ENCODE data around the gene AAK1.
"Not testable (repeated sequence)": the region's sequence is repeated elsewhere in the genome, so short reads cannot be mapped to it uniquely, and the experiment has no call there.

Gene AAK1

DNA sequence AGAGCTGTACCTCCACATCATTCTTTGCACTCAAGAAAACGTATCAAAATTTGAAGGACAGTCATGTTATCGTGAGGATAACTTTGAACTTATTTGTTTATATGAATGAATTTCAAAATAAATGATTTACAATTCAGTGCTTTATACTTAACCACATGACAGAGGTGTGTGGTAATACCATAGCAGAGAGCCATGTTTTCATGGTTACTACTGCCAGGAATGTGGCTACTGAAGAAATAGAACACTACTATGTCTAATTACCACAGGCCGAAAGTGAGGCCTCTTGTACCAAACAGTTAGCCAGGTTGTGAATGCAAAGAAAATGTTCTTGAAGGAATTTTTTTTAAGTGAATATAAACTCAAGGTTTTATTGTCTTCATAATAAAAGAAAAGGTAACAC lies 49.2 kb downstream of the AAK1 start:
- no peak for DNase-seq

DNA sequence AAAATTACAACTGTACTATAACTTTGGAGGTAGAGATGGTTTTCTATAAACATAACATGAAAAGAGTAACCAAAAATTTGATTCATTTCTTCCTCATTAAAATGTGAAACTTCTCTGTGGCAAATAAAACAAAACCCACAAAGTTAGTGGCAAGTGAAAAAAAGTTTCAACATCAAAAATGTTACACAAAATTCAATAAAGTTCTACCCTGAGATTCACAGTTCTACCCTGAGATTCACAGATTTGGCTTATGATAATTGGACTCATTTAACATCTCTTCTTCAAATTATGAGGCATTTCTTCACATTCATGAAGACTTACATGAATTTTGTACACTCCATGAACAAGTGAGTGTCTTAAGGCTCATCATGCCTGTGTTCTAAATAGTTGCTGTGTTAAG lies 51.0 kb downstream of the AAK1 start:
- no peak for DNase-seq

DNA sequence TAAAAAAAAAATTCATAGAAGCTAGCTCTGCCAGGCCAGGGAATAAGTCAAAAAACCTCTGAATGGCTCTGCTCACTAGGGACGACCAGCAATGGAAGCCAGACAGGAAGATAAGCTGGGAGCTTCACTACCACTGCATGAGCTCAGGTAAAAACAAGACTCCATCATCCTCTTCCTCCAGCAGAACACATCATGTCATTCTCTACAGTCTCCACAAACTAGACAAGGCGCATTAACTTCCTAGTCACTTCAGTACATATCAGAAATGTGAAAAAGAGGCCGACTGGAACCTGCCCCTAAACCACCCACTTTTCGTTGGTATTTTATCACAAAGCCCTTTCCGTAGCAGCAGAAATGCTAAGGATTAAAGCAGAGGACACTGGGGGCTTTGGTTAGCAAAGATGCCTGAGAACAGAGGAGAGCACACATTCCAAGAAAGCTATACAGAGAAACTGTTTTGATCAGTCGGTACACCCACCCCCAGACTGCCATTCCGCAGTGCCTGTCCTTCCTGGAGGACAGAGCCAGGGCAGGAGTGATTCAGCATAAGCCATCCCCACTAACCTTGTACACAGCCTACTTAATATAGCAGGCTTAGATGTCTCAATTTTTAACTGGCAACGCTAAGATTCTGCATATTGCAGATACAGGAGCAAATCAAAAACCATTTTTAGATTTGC lies 53.4 kb downstream of the AAK1 start:
- DNase-seq, result no peak

DNA sequence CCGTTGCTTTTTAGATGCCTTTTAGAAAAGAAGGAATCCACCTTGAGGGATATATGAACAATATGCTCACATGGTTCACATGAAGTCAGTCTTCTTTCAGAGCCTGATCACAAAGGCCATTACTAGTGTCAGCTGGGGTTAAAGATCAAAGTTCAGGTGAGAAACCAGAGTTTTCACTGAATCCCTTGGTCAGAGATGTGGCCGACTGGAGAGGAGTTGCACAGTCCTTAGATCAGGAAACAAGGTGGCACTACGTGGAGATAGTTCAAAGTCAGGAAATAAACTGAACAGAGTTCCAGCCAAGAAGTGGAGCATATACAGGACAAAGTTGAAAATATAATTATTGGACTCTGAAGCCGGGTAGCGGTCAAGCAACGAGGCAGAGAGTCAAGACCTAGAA lies 54.6 kb downstream of the AAK1 start:
- DNase-seq, result no peak

DNA sequence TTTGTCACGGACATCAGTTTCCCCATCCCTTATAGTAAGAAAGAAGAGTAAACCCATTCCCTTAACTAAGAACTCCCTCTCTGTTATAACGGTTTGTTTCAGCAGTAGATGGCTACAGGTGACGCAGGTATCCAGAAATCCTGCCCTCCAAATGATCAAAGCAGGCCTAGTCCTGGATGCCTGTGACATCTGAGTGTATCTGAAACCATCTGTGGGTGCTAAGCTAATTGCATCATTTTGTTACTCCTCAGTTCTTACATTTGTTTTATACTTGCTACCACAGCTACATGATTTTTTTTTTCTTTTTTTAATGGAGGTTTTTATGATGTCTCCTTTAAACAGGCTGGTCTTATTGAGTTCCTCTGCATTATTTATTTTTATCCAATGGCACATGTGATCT lies 55.1 kb downstream of the AAK1 start:
- no peak for DNase-seq

DNA sequence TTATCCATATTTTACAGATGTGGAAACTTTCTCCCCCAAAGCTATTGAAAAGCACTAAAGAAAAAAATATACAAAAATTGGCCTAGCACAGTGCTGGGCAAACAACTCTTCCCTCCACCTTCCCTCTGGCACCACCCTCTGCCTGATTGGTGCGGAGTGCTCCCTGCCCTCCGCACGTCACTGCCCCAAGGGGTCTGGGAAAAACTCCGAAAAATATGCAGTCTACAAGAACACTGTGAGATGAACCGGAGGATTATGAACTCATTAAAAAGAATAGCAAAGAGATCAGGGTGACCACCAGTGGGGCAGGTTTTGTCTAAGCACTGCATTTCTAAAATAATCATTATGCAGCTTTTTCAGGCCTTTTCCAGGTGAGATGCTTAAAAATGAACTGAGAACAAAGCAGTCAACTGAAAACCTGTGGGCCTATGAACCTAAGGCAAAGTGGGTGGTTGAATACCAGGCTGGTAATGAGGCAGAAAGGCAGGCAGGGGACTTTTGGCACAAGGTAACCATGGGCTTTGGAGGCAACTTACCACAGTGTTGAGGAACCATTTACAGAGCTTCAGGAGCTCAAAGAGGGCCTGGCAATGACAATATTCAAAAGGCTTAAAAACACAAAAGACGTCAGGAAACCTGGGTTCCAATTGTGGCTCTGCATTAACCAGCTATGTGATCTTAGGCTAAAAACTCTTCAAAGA lies 57.5 kb downstream of the AAK1 start:
- DNase-seq, result no peak

DNA sequence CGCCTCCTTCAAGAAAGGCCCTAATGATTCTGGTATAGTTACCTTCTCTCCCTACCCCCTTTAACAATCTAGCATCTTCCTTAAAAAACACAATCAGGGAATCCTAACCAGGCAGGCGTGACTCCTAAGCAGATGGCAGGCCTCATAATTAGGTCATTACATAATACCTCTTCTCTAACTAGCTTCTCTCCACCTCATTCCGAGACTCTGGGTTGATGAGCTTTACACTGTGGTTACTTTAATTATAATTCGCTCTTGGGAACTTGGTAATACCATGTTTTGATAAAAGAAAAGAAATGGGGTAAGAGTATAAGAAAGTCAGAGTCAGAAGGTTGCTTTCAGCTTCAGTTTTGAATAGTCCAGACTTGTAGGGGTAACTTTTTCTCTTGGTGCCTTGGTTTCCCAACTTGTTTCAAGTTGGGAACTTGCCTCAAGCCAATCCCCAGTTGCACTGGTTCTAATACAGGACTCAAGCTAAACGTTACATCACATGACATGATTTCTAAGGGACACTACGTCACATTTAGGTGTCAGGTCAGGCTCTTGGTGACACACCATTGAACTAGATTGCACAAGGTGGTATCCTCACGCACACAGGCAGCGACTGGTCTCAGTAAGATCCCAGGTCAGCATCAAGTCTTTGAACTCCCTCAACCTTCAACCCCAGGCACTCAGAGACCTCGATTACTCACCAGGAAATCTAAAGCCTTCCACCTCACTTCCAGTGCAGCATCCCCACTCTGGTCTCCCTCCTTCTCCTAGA lies 59.2 kb downstream of the AAK1 start:
- no peak for DNase-seq

DNA sequence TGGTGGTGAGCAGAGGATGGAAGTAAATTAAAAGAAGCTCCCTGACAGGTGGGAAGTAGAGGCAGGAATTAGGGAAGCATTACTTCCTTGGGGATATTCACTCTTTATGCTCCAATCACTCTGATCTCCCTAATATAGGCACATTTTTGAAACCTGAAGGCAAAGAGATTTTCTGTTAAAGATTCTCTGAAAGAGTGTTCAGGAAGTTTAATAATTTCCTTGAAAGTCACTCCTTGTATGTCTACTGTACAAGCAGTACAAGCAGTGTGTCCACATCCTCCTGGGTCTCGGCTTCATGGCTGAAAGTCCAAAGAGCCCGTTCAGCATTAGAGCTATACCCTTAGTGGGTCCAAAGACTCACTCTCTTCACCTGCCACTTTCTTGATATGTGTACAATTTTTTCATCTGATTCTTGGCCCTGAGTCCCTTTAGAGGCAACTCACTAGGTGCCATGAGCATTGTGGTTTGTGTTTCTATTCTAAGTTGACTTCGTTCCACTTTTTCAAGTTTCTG lies 60.2 kb downstream of the AAK1 start:
- DNase-seq, result no peak

DNA sequence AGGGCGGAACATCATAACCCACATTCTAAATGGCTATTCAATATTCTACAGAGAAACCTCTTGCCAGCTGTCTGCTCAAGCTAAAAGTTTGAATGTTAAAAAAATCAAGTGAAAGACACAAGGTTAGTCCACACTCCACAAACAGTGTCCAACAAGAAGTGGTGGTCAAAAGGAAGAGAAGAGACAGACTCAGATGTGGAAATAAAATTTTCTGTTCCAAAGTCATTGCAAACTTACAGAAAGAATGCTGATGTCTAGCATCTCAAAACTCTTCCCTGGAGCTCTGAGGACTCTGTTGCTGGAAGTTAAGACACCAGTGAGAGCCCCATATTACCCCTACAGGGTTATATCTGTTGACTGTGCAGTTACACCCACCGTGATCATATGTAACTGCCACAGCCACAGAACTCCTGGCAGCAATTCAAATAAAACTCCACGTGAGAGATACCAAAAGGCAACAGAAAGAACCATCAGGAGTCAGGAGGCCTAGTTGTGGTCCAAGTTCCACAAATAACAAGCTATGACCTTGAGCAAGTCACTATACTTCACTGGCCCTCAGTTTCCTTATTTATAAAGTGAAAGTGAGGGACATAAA lies 60.9 kb downstream of the AAK1 start:
- DNase-seq, result no peak

DNA sequence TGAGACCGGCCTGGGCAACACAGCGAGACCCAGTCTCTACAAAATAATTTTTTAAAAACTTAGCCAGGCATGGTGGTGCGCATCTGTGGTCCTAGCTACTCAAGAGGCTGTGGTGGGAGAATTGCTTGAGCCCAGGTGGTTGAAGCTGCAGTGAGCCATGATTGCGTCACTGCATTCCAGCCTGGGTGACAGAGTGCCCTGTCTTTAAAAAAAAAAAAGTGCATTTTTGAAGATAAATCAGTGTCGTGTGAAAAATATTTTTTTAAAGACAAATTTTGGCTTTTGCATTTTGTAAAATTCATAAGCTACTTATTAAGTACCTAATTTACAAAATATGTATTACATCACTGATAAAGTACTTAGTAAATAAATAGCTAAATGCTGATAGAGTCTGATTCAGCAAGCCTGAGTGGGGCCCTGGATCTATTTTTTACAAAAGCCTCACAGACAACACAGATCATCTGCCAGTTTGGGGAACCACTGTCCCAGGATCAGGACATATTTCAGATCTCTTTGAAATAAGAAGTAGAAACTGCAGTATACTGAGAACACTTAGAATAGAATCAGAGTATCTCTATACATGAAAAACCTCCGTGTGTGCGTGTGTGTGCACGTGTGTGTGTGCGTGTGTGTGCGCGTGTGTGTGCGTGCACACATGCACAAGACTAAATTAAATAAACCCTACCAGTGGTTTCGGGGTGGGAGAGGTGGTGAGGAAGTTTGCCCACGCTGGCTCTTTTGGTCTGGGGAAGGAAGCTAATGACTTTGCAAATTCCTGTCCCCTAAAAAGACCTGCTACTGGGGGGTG lies 61.6 kb downstream of the AAK1 start:
- no peak for DNase-seq

DNA sequence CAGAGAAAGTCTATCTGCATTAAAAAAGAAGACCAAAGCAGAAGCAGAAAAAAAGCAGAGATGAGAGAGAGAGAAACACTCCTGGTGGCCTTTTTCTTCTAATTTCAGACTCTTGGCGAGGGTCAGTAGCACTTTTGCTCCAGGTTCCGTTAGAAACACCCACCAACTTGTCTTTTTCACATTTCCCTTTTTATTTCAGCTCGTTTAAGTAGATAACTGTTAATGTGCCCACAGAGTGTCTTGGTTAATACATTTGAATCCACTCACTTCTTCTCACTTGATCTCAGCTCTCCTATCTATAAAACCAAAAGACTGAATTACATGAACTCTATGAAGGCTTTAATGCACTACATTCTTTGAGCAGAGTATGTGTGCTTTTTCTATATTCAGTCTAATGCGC lies 63.1 kb downstream of the AAK1 start:
- no peak for DNase-seq

DNA sequence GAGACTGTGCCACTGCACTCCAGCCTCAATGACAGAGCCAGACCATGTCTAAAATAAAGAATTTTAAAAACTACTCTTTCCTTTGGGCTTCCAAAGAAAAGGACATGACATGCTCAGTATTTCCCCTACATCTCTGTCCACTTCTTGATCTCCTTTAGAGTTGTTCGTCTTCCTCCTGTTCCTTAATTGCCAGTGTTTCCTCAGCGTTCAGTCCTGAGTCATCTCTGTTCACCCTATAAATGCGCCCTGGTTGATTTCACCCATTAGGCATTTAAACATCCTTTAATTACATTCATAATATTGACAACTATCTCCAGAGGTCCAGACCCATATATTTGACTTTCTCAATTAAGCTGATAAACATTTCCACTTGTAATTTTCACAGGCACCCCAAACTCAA lies 64.0 kb downstream of the AAK1 start:
- no peak for DNase-seq

DNA sequence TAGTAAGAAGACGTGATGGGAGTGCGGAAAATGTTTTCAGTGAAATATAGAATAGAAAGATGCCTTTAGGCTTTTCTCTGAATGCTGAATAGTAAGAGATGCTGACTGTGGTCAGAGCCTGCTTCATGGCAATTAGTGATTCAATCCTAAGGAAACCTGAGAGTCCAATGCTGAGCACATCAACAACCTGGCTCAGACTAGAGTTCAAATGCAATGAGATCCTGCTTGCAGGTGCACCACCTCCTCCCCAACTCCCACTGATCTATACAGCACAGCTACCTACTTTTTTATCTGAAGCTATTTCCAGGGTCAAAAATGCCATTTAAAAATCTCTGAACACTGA lies 65.4 kb downstream of the AAK1 start:
- DNase-seq, result no peak

DNA sequence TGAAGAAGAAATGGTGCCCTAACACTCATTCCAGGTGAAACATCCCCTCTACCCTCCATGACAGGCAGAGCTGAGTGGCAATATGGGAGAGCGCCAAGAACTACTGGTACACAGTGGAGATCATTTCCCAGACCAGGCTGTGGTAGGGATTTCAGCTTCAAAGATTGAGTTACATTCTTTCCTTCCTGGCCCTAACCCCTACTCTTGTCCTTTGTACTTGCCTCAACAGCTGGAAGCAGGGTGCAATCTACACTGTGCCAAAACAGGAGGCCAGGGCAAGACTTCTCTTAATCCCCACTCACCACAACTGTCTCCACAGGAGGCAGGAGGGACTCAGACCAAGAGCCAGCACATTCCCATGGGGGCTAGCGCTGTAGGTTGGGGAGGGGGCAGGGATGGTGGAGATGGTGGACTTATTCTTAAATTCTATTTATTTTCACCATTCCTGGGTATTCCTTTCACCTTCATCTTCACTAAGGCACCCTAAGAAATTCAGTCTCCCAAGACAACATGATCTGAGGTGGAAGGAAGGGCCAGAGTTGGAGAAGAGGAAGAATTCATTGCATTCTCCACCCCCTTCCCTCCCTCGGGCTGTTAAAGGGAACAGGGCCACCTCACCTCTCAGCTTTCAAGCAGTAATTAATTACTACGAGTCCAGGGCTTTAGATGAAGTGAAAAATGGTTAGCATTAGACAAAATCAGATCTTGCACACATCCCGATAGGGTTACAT lies 65.9 kb downstream of the AAK1 start:
- no peak for DNase-seq

DNA sequence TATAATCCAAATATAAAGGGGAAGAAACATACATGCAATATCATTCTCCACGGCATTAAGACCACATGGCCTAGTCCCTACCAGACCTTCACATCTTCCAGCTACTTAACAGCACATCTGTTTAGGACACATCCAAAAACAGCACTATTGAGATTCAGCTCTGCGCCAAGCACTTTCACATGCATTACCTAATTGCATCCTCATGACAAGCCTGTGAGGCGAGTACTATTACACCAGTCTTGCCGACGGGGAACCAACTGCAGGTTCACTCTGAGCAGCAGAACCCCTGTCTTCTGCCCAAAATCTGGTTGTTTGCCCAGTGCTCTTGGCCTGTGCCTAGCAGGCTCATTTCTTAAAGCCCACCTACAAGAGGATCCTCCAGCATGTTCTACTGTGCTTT lies 66.7 kb downstream of the AAK1 start:
- DNase-seq, result no peak

DNA sequence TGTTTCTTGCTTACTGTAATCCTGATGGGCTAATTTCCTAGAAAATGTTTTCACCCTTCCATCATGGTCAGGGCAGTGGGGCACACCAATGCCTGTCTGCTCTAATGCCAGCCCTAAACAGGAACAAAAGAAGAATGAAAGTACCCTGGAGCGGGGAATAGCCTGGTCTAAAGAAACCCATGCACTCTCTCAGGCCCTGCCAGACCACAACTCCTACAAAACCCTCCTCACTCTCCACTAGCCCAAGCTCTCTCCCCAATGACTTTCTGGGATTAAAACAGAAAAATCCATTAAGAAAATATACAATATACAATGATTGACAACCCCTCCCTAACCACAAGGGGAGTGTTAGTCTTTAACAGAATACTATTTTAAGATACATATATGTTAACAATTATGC lies 67.6 kb downstream of the AAK1 start:
- no peak for DNase-seq

DNA sequence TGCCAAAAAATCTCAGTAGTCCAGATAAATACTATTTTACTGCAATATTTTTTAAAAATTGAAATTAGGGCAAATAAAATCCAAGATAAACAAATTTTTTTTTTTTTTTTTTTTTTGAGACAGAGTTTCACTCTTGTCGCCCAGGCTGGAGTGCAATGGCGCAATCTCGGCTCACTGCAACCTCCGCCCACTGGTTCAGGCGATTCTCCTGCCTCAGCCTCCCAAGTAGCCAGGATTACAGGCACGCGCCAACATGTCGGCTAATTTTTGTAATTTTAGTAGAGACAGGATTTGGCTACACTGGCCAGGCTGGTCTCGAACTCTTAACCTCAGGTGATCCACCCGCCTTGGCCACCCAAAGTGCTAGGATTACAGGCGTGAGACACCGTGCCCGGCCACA lies 68.2 kb downstream of the AAK1 start:
- DNase-seq, result not testable (repeated sequence)

DNA sequence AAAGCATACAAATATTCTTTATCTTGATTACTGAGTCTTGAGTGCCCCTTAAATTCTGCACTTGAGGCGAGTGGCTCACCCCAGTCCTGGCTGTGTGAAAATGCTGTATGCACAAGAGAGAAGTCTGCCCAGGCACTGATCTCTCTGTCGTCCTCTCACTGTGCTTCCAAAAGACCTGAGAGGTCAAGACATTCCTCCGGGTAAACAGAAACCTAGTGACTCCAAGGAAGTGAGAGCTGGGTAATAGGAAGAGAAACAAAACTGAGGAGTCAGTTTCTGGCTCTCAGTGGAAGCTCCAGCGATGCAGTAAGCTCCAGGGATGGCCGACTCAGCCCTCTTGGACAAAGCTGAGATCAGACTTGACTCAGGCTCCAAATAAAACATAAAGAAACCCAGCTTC lies 70.9 kb downstream of the AAK1 start:
- DNase-seq, result no peak

DNA sequence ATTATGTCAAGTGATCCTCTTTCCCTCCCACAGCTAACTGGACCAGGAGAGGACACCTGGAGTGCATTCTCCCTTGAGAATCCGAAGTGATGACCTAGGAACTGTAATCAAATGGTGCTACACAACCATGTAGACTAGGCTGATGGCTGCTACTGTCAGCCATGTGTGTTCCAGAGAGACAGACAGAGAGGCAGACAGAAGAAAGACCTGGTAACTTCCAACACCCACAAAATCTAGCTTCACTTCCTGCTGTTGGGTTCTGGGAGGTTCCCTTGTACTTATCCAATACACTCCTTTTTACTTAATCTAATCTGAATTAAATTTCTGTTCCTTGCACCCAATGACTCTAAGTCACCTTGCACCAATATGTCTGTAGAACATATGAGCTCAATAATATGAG lies 72.3 kb downstream of the AAK1 start:
- no peak for DNase-seq

DNA sequence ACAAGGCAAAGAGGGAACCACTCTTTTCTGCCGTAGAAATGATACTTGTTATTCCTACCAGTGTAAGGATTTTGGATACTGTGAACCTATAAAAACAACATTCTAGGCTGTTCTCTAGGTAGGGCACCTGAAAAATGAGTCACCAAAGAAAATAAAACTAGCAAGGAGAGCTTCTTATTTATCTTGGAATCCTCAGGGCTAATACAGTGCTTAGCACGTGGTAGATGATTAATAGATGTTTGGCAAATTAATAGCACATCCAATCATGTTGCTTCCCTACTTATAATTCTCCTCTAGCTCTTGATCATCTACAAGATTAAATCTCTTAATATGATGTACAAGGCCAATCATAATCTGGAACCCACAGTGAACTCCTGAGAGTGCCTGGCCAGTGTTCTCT lies 73.1 kb downstream of the AAK1 start:
- DNase-seq, result no peak

DNA sequence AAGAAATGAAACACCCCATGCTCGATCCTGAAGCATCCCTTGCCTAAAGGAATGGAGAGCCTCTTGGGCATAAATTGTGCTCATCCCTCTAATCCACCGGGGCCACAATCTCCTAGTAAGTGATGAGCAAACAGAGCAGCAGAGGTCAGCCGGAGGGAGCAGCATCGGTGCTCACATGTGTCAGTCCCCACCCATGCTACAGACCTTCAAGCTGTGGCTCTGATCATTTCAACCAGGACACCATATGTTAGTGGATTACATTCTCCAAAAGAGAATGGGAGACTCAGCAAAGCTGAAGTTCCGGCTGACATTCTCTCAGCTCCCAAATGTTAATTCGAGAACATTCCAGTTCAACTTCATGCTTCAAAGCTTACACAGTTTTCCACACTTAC lies 75.6 kb downstream of the AAK1 start:
- no peak for DNase-seq

All from CD4-positive, alpha-beta T cell treated with Interleukin-10 for 1 hour (primary cell).